SU-DHL-6 (cell line): ENCODE data around the gene DNAJC8.

Experiments
- CTCF ChIP-seq: fragments of 200-600 bp; sonication (generic); IDR thresholded peaks from one replicate; pipeline ENCODE4 v1.5.1; 2017; ENCODE audit warnings: antibody characterized with exemption, mild to moderate bottlenecking, low read length, moderate library complexity; ENCODE audit not compliant: insufficient read depth, poor library complexity, severe bottlenecking
- EZH2phosphoT487 ChIP-seq: fragments of 200-600 bp; sonication (generic), shearing (Covaris generic); conservative IDR thresholded peaks from 2 replicates; pipeline ENCODE4 v1.6.1; 2018; ENCODE audit warnings: mild to moderate bottlenecking, antibody characterized with exemption, low read length, moderate library complexity, mixed read lengths

- TF ChIP-seq CTCF (no peak), EZH2phosphoT487 (no peak)
Measured at GRCh38 chr1:28257736-28258135, 24.9 kb upstream of the DNAJC8 start.
